ENCODE data around the gene SORCS3.

SORCS3 gene

GRCh38 chr10:104780165-104780564 lies 139.1 kb downstream of the SORCS3 start:
- no peak for DNase-seq

- DNase-seq: no peak
Measured at GRCh38 chr10:104780946-104781595, 140.0 kb downstream of the SORCS3 start.

DNA sequence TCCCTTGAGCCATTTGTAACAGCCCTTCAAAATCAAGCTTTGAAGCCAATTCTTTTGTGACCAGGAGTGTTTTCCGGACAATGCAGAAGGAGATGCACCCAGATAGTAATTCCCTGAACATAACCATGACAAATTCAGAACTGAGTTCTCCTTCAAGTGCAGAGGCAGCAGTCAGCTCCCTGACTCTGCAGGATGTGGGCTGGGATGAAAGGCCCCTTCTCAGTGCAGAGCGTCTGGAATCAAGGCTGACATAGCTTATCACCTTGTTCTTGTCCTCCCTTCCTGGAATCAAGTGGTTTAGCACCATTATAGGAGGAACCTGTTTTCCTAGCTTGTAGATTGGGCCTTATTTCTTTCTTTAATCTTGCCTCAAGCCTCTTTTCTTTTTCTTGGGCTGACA lies 143.4 kb downstream of the SORCS3 start:
- DNase-seq: no peak

- no peak for DNase-seq
Measured at GRCh38 chr10:104791471-104791870, 150.4 kb downstream of the SORCS3 start.

DNA sequence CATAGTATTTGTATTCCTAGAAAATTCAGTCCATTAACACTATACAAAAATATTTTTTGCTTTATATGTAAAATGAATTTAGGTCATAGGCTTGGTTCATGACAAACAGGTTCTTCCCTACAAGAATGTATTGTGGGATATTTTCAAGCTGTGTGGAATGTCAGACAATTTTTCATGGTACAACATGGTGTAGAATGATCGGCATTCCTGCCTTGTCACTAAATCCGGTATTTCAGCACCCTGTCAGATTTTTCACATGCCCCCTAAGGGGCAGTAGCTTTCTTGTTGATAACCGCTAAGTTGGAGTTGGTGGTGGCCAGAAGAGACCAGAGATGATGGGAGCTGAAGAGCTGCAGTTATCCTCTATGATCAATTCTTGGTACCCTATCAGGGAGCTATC lies 154.3 kb downstream of the SORCS3 start:
- no peak for DNase-seq

- DNase-seq: no peak
Measured at GRCh38 chr10:104796823-104797222, 155.7 kb downstream of the SORCS3 start.

DNA sequence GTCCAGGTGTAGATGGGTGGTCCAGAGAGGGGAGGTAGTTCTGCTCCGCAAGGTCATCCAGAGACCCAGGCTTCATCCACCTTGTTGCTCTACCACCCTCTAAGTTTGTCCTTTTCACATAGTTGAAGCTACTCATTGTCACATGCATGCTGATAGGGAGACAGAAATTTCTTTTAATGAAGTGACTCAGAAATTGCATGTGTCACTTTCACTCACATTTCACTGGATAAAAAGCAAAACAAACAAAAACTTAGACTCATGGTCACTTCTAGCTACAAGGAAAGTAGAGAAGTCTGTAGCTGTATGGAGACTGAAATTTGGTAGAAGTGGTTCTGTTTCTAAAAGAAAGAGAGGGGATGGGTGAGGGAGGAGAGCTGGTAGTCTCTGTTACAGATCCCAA lies 161.9 kb downstream of the SORCS3 start:
- DNase-seq: no peak

GRCh38 chr10:104804880-104805279 lies 163.8 kb downstream of the SORCS3 start:
- DNase-seq: no peak

DNA sequence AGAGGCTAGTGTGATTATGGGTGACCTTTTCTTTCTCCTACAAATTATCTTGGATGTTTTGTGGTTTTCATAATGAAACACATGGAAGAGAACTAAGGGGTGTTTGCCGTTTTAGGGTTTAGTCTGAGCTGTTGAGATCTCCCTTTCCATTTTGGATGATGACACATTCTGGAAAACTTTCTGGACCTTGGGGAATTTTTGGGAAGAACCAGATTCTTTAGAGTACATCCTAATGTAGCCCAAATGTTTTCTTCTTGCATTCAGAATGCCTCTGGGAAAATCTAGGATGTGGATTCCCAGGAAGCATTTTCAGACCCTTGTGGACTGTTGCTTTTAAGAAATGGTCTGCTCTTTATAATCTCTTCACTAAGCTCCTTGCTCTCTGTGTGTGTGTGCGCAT lies 165.7 kb downstream of the SORCS3 start:
- DNase-seq: no peak

DNA sequence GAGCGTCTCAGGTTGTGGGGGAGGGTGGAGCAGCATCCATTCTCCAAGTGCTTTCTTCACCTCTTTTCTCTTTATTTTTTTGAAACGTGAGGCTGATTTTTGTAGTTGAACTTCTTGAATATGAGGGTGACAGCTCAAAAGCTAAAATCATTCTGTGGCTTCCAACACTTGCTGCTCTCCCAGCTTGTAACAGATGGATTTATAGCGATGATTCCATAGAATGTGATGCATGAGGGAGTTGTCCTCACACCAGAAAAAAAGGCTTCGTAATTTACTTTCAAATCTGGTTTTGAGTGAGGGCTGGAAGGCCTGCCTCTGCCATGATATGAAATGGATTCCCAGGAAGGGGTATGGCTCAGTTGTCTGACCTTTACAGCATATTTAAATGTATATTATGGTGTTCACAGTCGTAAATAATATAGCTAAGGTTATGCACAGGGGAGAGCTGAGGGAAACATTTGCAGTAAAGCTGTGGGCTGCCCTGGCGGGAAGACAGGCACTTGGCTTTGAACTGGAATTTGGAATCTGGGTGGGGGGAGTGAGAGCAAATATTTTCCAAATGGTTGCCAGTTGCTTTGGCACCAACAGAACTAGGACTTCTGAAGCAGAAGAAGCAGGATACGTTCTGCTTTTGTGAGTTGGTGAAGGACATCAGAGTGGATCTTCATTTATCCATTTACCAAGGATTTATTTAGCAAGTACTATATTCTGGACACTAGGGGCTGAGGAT lies 166.7 kb downstream of the SORCS3 start:
- DNase-seq: no peak

GRCh38 chr10:104809288-104810090 lies 168.4 kb downstream of the SORCS3 start:
- no peak for DNase-seq

- DNase-seq: no peak
Measured at GRCh38 chr10:104811166-104811565, 170.1 kb downstream of the SORCS3 start.

- no peak for DNase-seq
Measured at GRCh38 chr10:104816501-104816900, 175.4 kb downstream of the SORCS3 start.

DNA sequence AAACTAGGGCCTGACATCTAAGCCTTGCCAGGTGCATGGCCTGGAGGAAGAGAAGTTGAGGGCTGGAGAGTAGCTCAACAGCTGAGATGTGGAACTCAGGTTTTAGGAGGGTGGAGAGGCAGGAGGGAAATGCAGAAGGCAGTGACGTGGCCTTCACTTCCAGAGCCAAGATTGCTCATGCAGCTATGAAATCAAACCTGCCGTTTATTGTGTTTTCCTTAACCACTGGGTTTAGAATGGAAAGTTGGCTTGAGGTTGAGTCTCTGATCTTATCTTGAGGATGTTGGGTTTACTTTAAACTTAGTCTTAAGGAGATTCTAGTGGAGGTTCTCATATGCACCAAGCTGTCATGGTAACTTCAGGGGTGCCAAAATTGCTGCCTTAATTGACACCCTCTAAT lies 178.6 kb downstream of the SORCS3 start:
- DNase-seq: no peak

DNA sequence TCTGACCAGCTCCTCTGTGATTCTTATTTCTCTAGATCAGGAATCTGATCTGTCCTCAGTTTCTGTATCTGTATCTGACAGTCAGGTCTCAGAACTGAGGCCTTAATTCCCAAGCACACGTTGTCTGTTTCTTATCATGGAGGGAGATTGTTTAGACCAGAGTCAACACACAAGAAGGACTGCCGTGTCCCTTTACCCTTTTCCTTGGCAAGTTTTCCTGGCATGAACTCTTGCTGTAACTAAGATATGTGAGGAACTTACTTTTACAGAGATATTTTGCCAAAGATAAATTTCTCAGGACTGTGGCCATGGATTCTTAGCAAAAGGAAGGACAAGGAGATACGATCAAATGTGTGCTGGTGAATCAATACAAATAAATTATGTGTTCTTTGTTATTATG lies 181.0 kb downstream of the SORCS3 start:
- DNase-seq: no peak

DNA sequence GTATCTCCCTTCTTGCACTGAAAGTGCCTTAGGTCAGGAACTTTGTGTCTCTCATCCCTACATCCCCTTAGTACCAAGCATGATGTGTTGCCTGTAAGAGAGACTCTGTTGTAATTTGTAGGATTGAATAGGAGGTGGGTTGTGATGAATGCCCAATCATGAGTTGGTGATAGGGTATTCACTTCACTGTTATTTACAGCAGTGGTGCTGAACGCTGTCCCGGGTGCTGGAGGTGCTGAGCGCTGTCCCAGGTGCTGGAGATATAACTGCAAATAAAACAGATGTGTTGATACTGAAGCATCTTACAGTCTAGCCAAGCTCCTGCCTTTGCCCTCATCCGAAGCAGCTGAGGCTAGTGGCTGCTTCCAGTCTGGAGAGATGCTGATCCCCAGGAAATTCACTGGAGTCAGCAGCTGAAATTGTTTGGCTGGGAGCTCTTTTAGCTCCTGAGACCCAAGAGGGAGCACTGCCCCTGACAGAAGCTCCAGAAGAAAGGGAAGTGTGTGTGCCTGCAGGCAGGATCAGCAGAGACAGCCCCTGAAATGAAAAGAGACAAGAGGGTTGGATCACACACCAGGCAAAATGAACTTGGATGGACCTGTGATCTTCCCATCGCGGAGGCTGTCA lies 183.4 kb downstream of the SORCS3 start:
- DNase-seq: no peak

- DNase-seq: no peak
Measured at GRCh38 chr10:104831272-104831671, 190.2 kb downstream of the SORCS3 start.

DNA sequence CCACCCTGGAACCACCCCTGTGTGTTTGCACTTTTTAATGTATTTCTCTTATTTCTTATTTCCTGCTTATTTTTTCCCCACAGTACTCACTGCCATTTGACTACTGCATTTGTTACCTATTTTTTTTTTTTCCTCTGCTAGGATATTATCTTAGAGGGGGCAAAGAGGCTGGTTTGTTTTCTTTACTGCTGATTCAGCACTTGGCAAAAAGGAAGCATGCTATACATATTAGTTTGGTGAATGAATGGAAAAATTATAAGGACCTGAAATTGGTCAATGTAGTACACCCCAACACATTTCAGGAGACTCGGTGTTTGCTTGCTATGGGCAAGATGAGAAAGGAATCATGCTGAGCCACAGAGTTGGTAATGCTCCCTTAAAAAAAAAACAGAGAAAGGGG lies 193.5 kb downstream of the SORCS3 start:
- no peak for DNase-seq

DNA sequence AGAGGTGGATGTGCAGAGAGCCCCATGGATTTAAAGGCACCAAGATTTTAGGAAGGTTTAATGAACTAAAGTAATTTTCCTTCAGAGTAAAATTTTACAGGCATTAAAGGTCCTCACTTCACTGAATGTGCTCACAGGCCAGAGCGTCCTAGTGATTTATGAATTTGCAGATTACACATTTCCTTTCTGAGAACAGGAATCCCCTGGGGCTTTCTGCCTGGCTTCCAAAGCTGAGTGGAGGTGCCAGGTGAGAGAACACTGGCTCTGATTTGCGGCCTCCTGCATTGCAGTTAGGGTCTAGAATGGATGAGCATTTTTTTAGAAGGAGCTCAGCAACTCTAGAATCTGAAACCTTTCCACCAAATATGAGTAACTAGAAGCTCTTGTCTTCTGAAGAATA lies 194.3 kb downstream of the SORCS3 start:
- no peak for DNase-seq

GRCh38 chr10:104842704-104843103 lies 201.6 kb downstream of the SORCS3 start:
- no peak for DNase-seq

GRCh38 chr10:104844073-104844472 lies 203.0 kb downstream of the SORCS3 start:
- no peak for DNase-seq

- no peak for DNase-seq
Measured at GRCh38 chr10:104850023-104850422, 208.9 kb downstream of the SORCS3 start.

DNA sequence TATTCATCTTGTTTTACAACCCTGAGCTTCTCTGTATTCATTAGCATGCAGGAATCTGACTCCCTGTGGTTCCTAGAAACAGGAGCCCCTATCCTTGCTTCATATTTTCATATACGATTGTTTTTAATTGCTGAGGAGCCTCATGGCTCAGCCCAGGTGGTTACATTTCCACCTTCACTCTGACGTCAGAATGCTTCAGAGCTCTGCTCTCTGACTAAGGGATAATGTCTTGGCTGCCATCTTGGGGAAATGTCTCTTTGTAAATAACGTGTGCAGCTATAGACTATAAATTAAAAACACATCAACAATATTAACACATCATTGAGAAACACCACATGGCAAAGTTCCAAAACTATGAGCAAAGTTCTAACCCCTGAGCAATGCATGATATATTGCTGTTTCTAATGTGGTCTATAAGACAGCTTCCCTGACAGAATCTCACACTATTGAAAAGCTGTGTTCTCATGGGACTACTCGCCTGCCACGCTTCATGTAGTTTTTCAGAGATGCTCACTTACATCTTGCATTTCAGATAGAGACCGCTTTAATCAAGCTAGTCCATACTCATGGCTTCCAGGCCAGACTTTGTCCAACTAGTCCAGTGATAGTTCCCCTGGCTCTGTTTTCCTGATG lies 227.0 kb downstream of the SORCS3 start:
- DNase-seq: no peak

Measured in stimulated activated CD4-positive, alpha-beta T cell treated with anti-CD3 and anti-CD28 coated beads, Interleukin-12 subunit alpha, Interleukin-12 subunit beta, amount 100 ng/mL, for 4 hours (primary cell).